Neuronal stem cell (in vitro differentiated cells): ENCODE data around the gene VDR.
A peak's percentile ranks its signal among the peaks of the same experiment; 100 is the strongest.

Experiments used
- DNase-seq: peaks from one replicate; pipeline ENCODE4 v3.0.0-alpha.2; 2013; ENCODE audit warnings: low spot score
- H2AFZ ChIP-seq: one replicate; pipeline ENCODE4 v1.6.1; 2013; ENCODE audit warnings: mild to moderate bottlenecking, low read length, inconsistent platforms
- H2AK5ac ChIP-seq: 2 replicates; pipeline ENCODE4 v1.6.1; 2013; ENCODE audit warnings: low read depth, mild to moderate bottlenecking, inconsistent platforms, low read length, moderate library complexity, mixed read lengths
- H2BK120ac ChIP-seq: 2 replicates; pipeline ENCODE4 v1.6.1; 2013; ENCODE audit warnings: low read depth, mild to moderate bottlenecking, inconsistent platforms, low read length, moderate library complexity, mixed read lengths
- H2BK12ac ChIP-seq: one replicate; pipeline ENCODE4 v1.6.1; 2013; ENCODE audit warnings: low read length, inconsistent platforms
- H2BK15ac ChIP-seq: 2 replicates; pipeline ENCODE4 v1.6.1; 2013; ENCODE audit warnings: mild to moderate bottlenecking, low read length, inconsistent platforms, mixed read lengths
- H2BK5ac ChIP-seq: one replicate; pipeline ENCODE4 v1.6.1; 2013; ENCODE audit warnings: inconsistent platforms, mild to moderate bottlenecking, low read length, moderate library complexity
- H3K14ac ChIP-seq: one replicate; pipeline ENCODE4 v1.6.1; 2013; ENCODE audit warnings: low read length, inconsistent platforms
- H3K18ac ChIP-seq: 2 replicates; pipeline ENCODE4 v1.6.1; 2013; ENCODE audit warnings: low read length, inconsistent platforms
- H3K23ac ChIP-seq: 2 replicates; pipeline ENCODE4 v1.6.1; 2013; ENCODE audit warnings: low read depth, mild to moderate bottlenecking, mixed read lengths, low read length, inconsistent platforms; ENCODE audit not compliant: poor library complexity
- H3K27ac ChIP-seq: replicated peaks from 3 replicates; pipeline ENCODE4 v1.5.1; 2013; ENCODE audit warnings: low read length, inconsistent platforms
- H3K27me3 ChIP-seq, 3 experiments: 2 replicates each; pipeline ENCODE4 v1.6.1; 2013; ENCODE audit warnings: low read length in 3 of 3, mild to moderate bottlenecking in 2 of 3, inconsistent platforms in 1 of 3, low read depth in 1 of 3, mixed read lengths in 1 of 3, moderate library complexity in 1 of 3; ENCODE audit not compliant: control insufficient read depth in 3 of 3, insufficient read depth in 3 of 3
- H3K36me3 ChIP-seq, 2 donors: replicated peaks in 1 of 2; 2 replicates each; pipeline ENCODE4 v1.6.1; 2013; ENCODE audit warnings: low read length in 2 of 2; ENCODE audit not compliant: control insufficient read depth in 2 of 2, insufficient read depth in 2 of 2
- H3K4ac ChIP-seq: 2 replicates; pipeline ENCODE4 v1.6.1; 2013; ENCODE audit warnings: inconsistent platforms, mild to moderate bottlenecking, low read length, moderate library complexity
- H3K4me1 ChIP-seq, 2 donors: 1 replicate in 1 of 2; 2 replicates in 1 of 2; pipeline ENCODE4 v1.6.1; 2013; ENCODE audit warnings: low read length in 2 of 2, low read depth in 1 of 2; ENCODE audit not compliant: control insufficient read depth in 2 of 2, insufficient read depth in 1 of 2
- H3K4me2 ChIP-seq: one replicate; pipeline ENCODE4 v1.6.1; 2013; ENCODE audit warnings: mild to moderate bottlenecking, low read length, inconsistent platforms; ENCODE audit not compliant: insufficient read depth, poor library complexity, severe bottlenecking
- H3K4me3 ChIP-seq, 2 donors: 2 replicates each; pipeline ENCODE4 v1.5.1; 2013; ENCODE audit warnings: low read length in 2 of 2, mild to moderate bottlenecking in 2 of 2, inconsistent platforms in 1 of 2, moderate library complexity in 1 of 2
- H3K79me1 ChIP-seq: one replicate; pipeline ENCODE4 v1.6.1; 2013; ENCODE audit warnings: low read depth, mild to moderate bottlenecking, inconsistent platforms, low read length, moderate library complexity
- H3K9ac ChIP-seq: one replicate; pipeline ENCODE4 v1.6.1; 2013; ENCODE audit warnings: mild to moderate bottlenecking, low read depth, low read length, inconsistent platforms; ENCODE audit not compliant: poor library complexity
- H3K9me3 ChIP-seq, 2 donors: replicated peaks in 1 of 2; 2 replicates each; pipeline versions ENCODE3 to v1.6.1; 2013; ENCODE audit warnings: low read length in 2 of 2, mild to moderate bottlenecking in 2 of 2, inconsistent platforms in 1 of 2, low read depth in 1 of 2, mixed read lengths in 1 of 2, moderate library complexity in 1 of 2; ENCODE audit not compliant: control insufficient read depth in 2 of 2, insufficient read depth in 1 of 2
- H4K8ac ChIP-seq: one replicate; pipeline ENCODE4 v1.6.1; 2013; ENCODE audit warnings: low read depth, mild to moderate bottlenecking, inconsistent platforms, low read length, moderate library complexity
- H4K91ac ChIP-seq: one replicate; pipeline ENCODE4 v1.6.1; 2013; ENCODE audit warnings: low read length, low read depth, mild to moderate bottlenecking, inconsistent platforms; ENCODE audit not compliant: poor library complexity
- WGBS, 2 donors: extraction: QIAGEN DNeasy Blood & Tissue Kit; methylation state at CpG; one replicate each; pipeline ENCODE4 v1.1.7; 2013; ENCODE audit warnings: missing lambda C conversion rate in 2 of 2, mixed read lengths in 1 of 2; ENCODE audit not compliant: insufficient read length in 2 of 2, insufficient replicate concordance in 1 of 2; ENCODE audit errors: extremely low coverage in 2 of 2; 5-methylcytosine and 5-hydroxymethylcytosine counted together

Gene VDR

DNA sequence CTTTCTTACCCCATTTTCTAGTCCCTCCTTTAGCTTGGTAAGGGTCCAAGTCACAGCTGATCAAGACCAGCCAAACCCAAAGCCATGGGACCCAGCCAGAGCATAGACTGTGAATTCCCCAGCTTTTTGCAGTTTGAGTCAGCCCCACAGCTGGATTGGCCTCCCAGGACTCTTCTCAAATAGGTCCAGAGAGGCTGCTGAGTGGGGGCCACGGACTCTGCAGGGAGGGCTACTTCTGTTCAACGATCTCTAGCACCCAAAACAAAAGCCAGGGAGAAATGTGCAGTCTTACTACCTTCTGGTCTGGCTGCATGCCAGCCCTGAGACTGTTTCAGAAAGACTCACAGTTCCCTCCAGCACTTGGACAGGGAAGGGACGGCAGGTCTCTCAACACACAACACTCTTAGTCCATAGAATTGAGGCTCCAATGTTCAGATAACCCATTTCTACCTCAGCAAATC is 1.6 kb downstream of the VDR start:
- Histone ChIP-seq H2BK15ac (no peak overlapping the region), H3K79me1 (no peaks in the 10 kb centered on the region), H3K4me3 (no peak overlapping the region), H4K91ac (no peak overlapping the region), H3K4me2 (no peak overlapping the region), H4K8ac (no peak overlapping the region), H3K27me3 (peaks cover 8 to 95% (median 52%) of the 10 kb centered on the region in 3 experiments), H2AK5ac (no peak overlapping the region), H3K9ac (no peak overlapping the region), H3K14ac (no peak overlapping the region), H3K18ac (no peak overlapping the region), H2BK120ac (no peak overlapping the region), H3K4me1 (peaks cover 0 to 9% of the 10 kb centered on the region in 2 donors), H2BK12ac (no peak overlapping the region), H3K36me3 (no peaks in the 10 kb centered on the region), H3K27ac (no peak overlapping the region), H3K23ac (no peak overlapping the region), H2BK5ac (no peak overlapping the region), H2AFZ (no peak overlapping the region), H3K9me3 (peaks cover 0 to 3% of the 10 kb centered on the region in 2 donors), H3K4ac (no peak overlapping the region)
- DNase-seq = no peak
- no CpG with 5 or more reads among the region's 3 CpGs for WGBS, 2 donors

DNA sequence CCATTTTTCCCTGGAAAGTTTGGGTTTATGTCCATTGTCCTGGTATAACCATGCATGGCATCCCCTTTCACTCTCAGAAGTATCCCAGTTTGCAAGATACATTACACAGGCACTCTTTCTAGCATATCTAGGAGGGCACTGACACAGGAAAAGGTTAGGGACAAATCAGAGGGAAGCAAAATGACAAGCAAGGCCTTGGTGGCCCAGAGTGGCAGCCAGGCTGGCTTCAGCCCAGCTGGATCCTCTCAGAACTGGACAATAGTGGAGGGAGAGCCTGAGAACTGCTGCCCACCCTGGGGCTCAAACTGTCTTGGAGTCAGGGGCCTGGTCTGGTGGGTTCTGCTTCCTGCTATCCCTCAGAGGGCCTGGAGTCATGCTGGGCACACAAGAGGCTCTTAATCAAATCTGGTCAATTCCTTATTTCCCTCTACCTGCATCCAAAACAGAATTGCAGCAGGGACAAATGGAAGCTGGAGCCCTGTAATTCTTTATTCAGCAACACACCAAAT is 2.6 kb downstream of the VDR start:
- Histone ChIP-seq H3K23ac (no peak overlapping the region), H2AFZ (no peak overlapping the region), H4K91ac (no peak overlapping the region), H2BK5ac (no peak overlapping the region), H2BK15ac (no peak overlapping the region), H3K9ac (no peak overlapping the region), H3K4me2 (no peak overlapping the region), H3K79me1 (no peaks in the 10 kb centered on the region), H3K36me3 (no peaks in the 10 kb centered on the region), H2AK5ac (no peak overlapping the region), H2BK12ac (no peak overlapping the region), H3K18ac (no peak overlapping the region), H3K27ac (no peak overlapping the region), H4K8ac (no peak overlapping the region), H3K4me3 (no peak overlapping the region), H3K4me1 (peaks cover 0 to 9% of the 10 kb centered on the region in 2 donors), H3K14ac (no peak overlapping the region), H2BK120ac (no peak overlapping the region), H3K9me3 (peaks cover 0 to 3% of the 10 kb centered on the region in 2 donors), H3K4ac (no peak overlapping the region), H3K27me3 (peaks cover 8 to 89% (median 47%) of the 10 kb centered on the region in 3 experiments)
- DNase-seq = no peak

DNA sequence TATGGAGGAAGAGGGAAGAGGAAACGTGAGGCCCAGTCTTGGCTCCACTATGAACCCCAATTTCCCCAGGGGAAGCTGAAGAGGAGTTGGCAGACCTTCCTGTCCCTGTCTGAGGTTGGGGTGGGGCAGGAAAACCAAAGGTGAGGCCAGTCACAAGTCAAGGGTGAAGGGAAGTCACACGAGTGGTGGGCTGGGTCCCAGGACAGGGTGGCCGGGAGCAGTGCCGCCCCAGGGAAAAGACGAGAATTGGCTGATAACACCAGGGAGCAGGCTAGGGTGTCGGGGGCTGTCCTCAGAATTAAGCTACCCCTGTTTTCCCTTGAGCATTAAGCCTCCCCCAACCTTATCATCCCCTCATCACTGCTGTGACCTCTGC is 3.1 kb downstream of the VDR start:
- peaks cover 0 to 3% of the 10 kb centered on the region in 2 donors for H3K9me3 ChIP-seq
- H3K4me3 ChIP-seq = no peak overlapping the region
- no peak overlapping the region for H2BK12ac ChIP-seq
- H3K4me1 ChIP-seq = peaks cover 0 to 10% of the 10 kb centered on the region in 2 donors
- no peak overlapping the region for H3K9ac ChIP-seq
- no peak overlapping the region for H3K14ac ChIP-seq
- H2BK120ac ChIP-seq = no peak overlapping the region
- no peak overlapping the region for H2BK5ac ChIP-seq
- no peak overlapping the region for H4K8ac ChIP-seq
- no peak overlapping the region for H2BK15ac ChIP-seq
- no peak for DNase-seq
- H4K91ac ChIP-seq = no peak overlapping the region
- no peak overlapping the region for H2AFZ ChIP-seq
- no peak overlapping the region for H3K4me2 ChIP-seq
- H3K36me3 ChIP-seq = no peaks in the 10 kb centered on the region
- no peaks in the 10 kb centered on the region for H3K79me1 ChIP-seq
- H3K18ac ChIP-seq = no peak overlapping the region
- H3K27ac ChIP-seq = no peak overlapping the region
- peaks cover 8 to 88% (median 42%) of the 10 kb centered on the region in 3 experiments for H3K27me3 ChIP-seq
- no peak overlapping the region for H2AK5ac ChIP-seq
- no CpG with 5 or more reads among the region's 6 CpGs for WGBS, 2 donors
- H3K4ac ChIP-seq = no peak overlapping the region
- H3K23ac ChIP-seq = no peak overlapping the region

DNA sequence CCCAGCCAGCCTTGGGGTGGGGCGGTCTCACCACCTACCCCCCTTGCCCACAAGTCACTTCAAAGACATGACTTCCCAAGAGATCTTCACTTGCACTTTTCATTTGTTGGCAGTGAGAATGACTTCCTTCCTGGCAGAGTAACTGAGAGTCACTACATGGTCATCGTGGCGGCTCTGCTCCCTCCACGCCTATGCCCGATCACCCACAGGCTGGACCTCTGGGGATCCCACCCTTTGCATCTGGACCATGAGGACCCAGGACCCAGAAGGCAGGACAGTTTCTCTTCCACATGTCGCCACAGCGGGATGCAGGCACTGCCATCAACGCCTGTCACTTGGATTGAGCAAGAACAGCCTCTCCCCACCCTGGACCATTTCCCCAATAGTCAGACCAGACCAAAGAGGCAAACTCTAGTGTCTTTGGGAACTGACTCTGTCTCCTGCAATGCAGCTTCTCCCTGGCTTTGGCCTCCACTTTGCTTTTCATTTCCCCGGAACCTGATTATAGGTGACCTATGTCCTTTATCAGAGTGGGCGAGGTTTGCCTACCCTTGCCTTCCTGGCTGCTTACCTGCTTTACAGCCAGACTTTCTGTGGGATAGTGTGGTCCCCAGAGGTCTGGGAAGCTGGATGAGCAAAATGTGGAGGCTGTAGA is 3.6 kb downstream of the VDR start:
- H3K36me3 ChIP-seq = no peaks in the 10 kb centered on the region
- H3K4me2 ChIP-seq = no peak overlapping the region
- no peak overlapping the region for H4K8ac ChIP-seq
- H2BK120ac ChIP-seq = no peak overlapping the region
- no CpG with 5 or more reads among the region's 10 CpGs for WGBS, 2 donors
- peaks cover 0 to 14% of the 10 kb centered on the region in 2 donors for H3K4me1 ChIP-seq
- no peak overlapping the region for H2AFZ ChIP-seq
- no peak overlapping the region for H3K27ac ChIP-seq
- H2BK15ac ChIP-seq = no peak overlapping the region
- no peak overlapping the region for H3K4me3 ChIP-seq
- peak overlapping the region; percentile 11 for H3K23ac ChIP-seq
- no peak overlapping the region for H3K9ac ChIP-seq
- peaks cover 0 to 3% of the 10 kb centered on the region in 2 donors for H3K9me3 ChIP-seq
- DNase-seq = no peak
- H3K79me1 ChIP-seq = no peaks in the 10 kb centered on the region
- no peak overlapping the region for H4K91ac ChIP-seq
- H3K4ac ChIP-seq = no peak overlapping the region
- H2BK12ac ChIP-seq = no peak overlapping the region
- H3K27me3 ChIP-seq = peaks cover 6 to 88% (median 38%) of the 10 kb centered on the region in 3 experiments
- no peak overlapping the region for H2BK5ac ChIP-seq
- no peak overlapping the region for H3K14ac ChIP-seq
- H3K18ac ChIP-seq = no peak overlapping the region
- no peak overlapping the region for H2AK5ac ChIP-seq
